Measurements from ENCODE around the gene METTL13.

METTL13 gene

DNA sequence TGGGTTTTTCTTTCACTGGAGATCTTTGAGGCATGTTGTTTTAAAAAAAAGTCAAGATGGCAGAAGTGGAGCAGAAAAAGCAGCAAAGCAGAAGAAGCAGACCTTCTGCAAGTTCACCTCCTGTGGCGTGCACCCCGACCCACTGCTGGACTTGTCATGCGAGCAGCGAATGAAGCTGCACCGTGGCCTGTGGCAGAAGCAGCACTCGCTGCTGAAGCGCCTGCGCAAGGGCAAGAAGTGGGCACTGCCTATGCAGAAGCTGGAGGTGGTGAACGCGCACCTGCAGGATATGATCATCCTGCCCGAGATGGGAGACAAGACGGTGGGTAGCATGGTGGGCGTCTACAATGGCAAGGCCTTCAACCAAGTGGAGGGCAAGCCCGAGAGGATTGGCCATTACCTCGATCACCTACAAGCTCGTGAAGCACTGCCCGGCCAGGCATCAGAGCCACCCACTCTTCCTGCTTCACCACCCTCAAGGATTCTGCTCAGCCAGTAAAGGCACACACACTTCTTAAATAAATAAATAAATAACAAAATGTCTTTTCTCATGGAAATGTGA, 22.1 kb downstream of the METTL13 start:
- in situ Hi-C loops (cut with HindIII; ENCODE audit: low pct_ligation_motif_present, low sequenced_read_pairs), result loop anchor here (10.0 kb wide), 1 partner anchor 181 kb away; no protein-coding TSS in a partner anchor
- no peaks in the 10 kb centered on the region for H3K27me3 ChIP-seq (replicated peaks)
- H3K4me3 ChIP-seq (ENCODE audit: low read depth, low read length), result no peak overlapping the region
- H3K36me3 ChIP-seq (replicated peaks), result no peaks in the 10 kb centered on the region
- no peak overlapping the region for H3K27ac ChIP-seq
- no peak for DNase-seq
- TF ChIP-seq, protein P1, sequence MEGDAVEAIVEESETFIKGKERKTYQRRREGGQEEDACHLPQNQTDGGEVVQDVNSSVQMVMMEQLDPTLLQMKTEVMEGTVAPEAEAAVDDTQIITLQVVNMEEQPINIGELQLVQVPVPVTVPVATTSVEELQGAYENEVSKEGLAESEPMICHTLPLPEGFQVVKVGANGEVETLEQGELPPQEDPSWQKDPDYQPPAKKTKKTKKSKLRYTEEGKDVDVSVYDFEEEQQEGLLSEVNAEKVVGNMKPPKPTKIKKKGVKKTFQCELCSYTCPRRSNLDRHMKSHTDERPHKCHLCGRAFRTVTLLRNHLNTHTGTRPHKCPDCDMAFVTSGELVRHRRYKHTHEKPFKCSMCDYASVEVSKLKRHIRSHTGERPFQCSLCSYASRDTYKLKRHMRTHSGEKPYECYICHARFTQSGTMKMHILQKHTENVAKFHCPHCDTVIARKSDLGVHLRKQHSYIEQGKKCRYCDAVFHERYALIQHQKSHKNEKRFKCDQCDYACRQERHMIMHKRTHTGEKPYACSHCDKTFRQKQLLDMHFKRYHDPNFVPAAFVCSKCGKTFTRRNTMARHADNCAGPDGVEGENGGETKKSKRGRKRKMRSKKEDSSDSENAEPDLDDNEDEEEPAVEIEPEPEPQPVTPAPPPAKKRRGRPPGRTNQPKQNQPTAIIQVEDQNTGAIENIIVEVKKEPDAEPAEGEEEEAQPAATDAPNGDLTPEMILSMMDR (IDR thresholded peaks at IDR 0.05; ENCODE audit: low read depth, low read length, missing control alignments), result no peak

DNA sequence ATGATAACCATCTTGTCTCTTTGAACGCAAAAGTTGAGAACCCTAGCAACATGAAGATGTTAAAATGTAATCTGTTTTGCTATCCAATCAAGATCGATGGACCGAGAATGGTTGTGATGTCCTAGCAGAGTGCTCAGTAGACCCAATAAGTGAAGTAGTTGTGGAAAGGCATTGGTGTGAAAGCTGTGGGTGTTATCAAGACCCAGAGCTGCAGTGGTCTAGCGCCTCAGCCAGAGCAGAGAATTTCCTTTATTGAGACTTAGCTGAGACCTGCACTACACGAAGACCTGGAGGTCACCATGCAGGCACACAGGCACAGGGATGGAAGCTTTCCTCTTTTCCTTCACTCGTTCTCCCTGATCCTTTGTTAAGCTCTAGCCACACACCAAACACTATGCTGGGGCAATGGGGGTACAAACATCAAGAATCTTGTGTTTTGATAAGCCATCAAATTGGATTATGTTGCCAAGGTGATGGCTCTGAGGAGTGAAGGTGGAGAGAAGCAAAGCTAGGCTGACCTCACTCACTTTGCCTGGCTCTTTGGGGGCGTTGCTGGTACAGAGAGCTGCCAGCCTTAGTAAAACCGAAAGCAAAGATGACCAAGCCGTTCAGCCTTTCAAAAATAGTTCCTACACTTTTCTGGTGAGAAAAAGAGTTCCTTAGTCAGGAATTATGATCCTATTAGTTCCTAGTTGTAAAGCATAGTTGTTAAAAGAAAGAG, 24.1 kb downstream of the METTL13 start:
- in situ Hi-C loops (cut with HindIII; ENCODE audit: low pct_ligation_motif_present, low sequenced_read_pairs), result loop anchor here (10.0 kb wide), 1 partner anchor 179 kb away; no protein-coding TSS in a partner anchor
- no peak for DNase-seq
- H3K27ac ChIP-seq, result no peak overlapping the region
- H3K4me3 ChIP-seq (ENCODE audit: low read depth, low read length), result no peak overlapping the region
- no peaks in the 10 kb centered on the region for H3K36me3 ChIP-seq (replicated peaks)
- TF ChIP-seq, protein P1 (IDR thresholded peaks at IDR 0.05; ENCODE audit: low read depth, low read length, missing control alignments), result no peak
- no peaks in the 10 kb centered on the region for H3K27me3 ChIP-seq (replicated peaks)

DNA sequence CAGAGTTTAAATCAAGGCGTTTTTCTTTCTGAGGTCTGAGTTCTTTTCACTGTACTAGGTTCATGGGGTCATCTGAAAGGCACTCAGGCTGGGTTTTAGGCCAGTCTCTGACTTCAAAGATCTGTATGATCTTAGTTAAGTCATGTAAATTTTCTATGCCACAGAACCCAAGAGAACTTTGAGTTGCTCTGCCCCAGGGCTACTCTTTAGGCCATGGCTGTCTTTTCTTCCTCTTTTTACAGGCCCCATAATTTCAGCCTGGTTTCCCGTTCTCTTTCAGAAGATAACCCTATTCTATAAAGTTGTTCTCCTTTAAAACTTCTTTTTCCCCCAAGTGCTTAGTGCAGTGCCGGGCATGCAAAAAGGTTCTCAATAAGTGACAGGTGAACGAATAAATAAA, 26.1 kb downstream of the METTL13 start:
- Histone ChIP-seq H3K4me3 (ENCODE audit: low read depth, low read length) (no peak overlapping the region), H3K36me3 (replicated peaks) (no peaks in the 10 kb centered on the region), H3K27ac (no peak overlapping the region), H3K27me3 (replicated peaks) (no peaks in the 10 kb centered on the region)
- in situ Hi-C loops (cut with HindIII; ENCODE audit: low pct_ligation_motif_present, low sequenced_read_pairs), result loop anchor here (10.0 kb wide), 1 partner anchor 177 kb away; no protein-coding TSS in a partner anchor
- DNase-seq, result no peak
- TF ChIP-seq, protein P1 (IDR thresholded peaks at IDR 0.05; ENCODE audit: low read depth, low read length, missing control alignments), result no peak

DNA sequence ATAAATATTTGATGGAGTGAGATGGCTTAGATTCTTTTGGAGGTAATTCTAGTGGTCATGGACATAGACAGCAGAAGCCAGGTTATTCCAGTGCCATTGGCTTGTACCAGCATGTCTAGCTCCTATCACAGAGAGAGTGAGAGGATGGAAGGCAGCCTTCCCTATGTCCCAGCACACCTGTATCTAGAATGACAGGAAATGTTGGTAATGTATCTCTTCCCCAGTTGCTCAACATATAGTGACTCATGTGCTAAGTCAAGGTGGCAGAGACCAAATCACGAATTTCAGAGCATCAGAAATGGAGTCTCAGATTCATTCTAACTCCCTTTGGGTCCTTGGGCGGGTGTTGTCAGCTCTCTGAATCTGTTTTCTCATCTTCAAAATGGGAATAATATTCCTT, 28.4 kb downstream of the METTL13 start:
- Histone ChIP-seq H3K4me3 (ENCODE audit: low read depth, low read length) (no peak overlapping the region), H3K27ac (no peak overlapping the region), H3K27me3 (replicated peaks) (no peaks in the 10 kb centered on the region), H3K36me3 (replicated peaks) (no peaks in the 10 kb centered on the region)
- no peak for DNase-seq
- in situ Hi-C loops (cut with HindIII; ENCODE audit: low pct_ligation_motif_present, low sequenced_read_pairs), result loop anchor here (10.0 kb wide), 1 partner anchor 175 kb away; no protein-coding TSS in a partner anchor
- TF ChIP-seq, protein P1 (IDR thresholded peaks at IDR 0.05; ENCODE audit: low read depth, low read length, missing control alignments), result no peak

DNA sequence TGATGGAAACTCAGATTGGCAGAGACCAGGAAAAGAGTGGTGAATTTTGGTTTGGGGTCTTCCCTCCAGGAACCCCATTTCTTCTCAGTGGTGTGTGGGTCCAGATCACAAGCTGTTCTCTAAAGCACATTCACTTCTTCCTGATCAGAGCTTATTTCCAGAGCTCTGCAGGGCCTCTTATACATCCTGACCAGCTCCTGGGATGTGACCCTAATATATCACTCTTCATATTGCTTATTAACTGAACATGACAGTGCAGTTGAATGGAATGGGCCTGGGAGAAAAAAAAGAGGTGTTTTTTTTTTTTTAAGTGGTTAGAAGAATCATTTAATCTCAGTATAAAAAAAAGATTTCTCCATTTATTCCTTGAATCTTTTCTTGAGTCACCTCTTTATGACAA, 30.2 kb downstream of the METTL13 start:
- in situ Hi-C loops (cut with HindIII; ENCODE audit: low pct_ligation_motif_present, low sequenced_read_pairs), result no loop called here
- no peak overlapping the region for H3K27ac ChIP-seq
- H3K4me3 ChIP-seq (ENCODE audit: low read depth, low read length), result no peak overlapping the region
- H3K27me3 ChIP-seq (replicated peaks), result no peaks in the 10 kb centered on the region
- TF ChIP-seq, protein P1 (IDR thresholded peaks at IDR 0.05; ENCODE audit: low read depth, low read length, missing control alignments), result no peak
- DNase-seq, result no peak
- no peaks in the 10 kb centered on the region for H3K36me3 ChIP-seq (replicated peaks)

All from brain microvascular endothelial cell (primary cell).